HFF-Myc (cell line): ENCODE data around the gene CCDC148.
A peak's percentile ranks its signal among the peaks of the same experiment; 100 is the strongest.

Source experiments
- DNase-seq: peaks from one replicate; pipeline ENCODE4 v3.0.0-alpha.2; 2011; ENCODE audit warnings: low read depth; ENCODE audit errors: extremely low read depth
- H3K4me3 ChIP-seq: replicated peaks from 2 replicates; pipeline ENCODE4 v1.5.1; 2011; ENCODE audit warnings: low read depth, mild to moderate bottlenecking, control low read depth, low read length
- CTCF ChIP-seq: IDR thresholded peaks from 2 replicates; pipeline ENCODE4 v1.5.1; 2012; ENCODE audit warnings: mild to moderate bottlenecking, low read depth, low read length, control low read depth; ENCODE audit errors: missing control alignments

The CCDC148 gene

GRCh38 chr2:158325782-158326340 lies 130.7 kb downstream of the CCDC148 start:
- no peak for DNase-seq
- H3K4me3 ChIP-seq: no peak overlapping the region
- no peak for TF ChIP-seq CTCF

- DNase-seq: no peak
- no peak overlapping the region for H3K4me3 ChIP-seq
- no peak for TF ChIP-seq CTCF
Measured at GRCh38 chr2:158325031-158325781, 131.3 kb downstream of the CCDC148 start.

- H3K4me3 ChIP-seq: no peak overlapping the region
- DNase-seq: no peak
- no peak for TF ChIP-seq CTCF
Measured at GRCh38 chr2:158323381-158323780, 133.2 kb downstream of the CCDC148 start.

- H3K4me3 ChIP-seq: no peak overlapping the region
- TF ChIP-seq CTCF: no peak
- peak; percentile 14 for DNase-seq
Measured at GRCh38 chr2:158321264-158321663, 135.3 kb downstream of the CCDC148 start.

- DNase-seq: no peak
- TF ChIP-seq CTCF: no peak
Measured at GRCh38 chr2:158319269-158319668, 137.3 kb downstream of the CCDC148 start.

GRCh38 chr2:158317642-158318041 lies 138.9 kb downstream of the CCDC148 start:
- TF ChIP-seq CTCF: no peak
- no peak for DNase-seq
- H3K4me3 ChIP-seq: no peak overlapping the region

More at GRCh38 chr2:158319269-158319668, 137.3 kb downstream of the CCDC148 start:
- no peak overlapping the region for H3K4me3 ChIP-seq
